SK-N-SH (cell line): Measurements from ENCODE around the gene TPM3. TPM values are rescaled to one million over a fixed set of nuclear protein-coding genes. Genes with fewer than 3 reads are reported as not detected.

Experiments used
- CTCF ChIA-PET: fragments of 300-600, 350-600 bp; formaldehyde crosslinking; extraction: SDS; loops from one replicate; lab custom pipeline; 2021; lab: Yijun Ruan, JAX
- POLR2A ChIA-PET: fragments of 350-600 bp; sonication (Branson Sonifier 250); formaldehyde crosslinking; extraction: SDS; loops from one replicate; lab custom pipeline; 2020; ENCODE audit warnings: antibody characterized with exemption, inconsistent platforms; lab: Yijun Ruan, JAX
- DNase-seq: peaks from one replicate; pipeline ENCODE4 v3.0.0; 2012
- H2AFZ ChIP-seq: fragments of 200-600 bp; sonication (generic); 2 replicates; pipeline ENCODE4 v1.8.1; 2016; ENCODE audit warnings: antibody characterized with exemption, mild to moderate bottlenecking, low read depth
- H3F3A ChIP-seq: fragments of 200-600 bp; sonication (generic); replicated peaks from 2 replicates; pipeline ENCODE3; 2016; ENCODE audit warnings: antibody characterized with exemption, mild to moderate bottlenecking; ENCODE audit not compliant: insufficient read depth
- H3K27ac ChIP-seq, 2 experiments: fragments of 200-500 bp in 1 of 2; fragments of 200-600 bp in 1 of 2; sonication (Bioruptor generic) in 1 of 2; sonication (generic), shearing (Covaris generic) in 1 of 2; 2 replicates each; pipeline versions ENCODE4 v1.5.1 to v1.6.1; 2014 to 2016; ENCODE audit warnings: low read depth in 2 of 2, inconsistent platforms in 1 of 2, low read length in 1 of 2, mild to moderate bottlenecking in 1 of 2, mixed read lengths in 1 of 2
- H3K27me3 ChIP-seq: fragments of 200-600 bp; sonication (generic), shearing (Covaris generic); 2 replicates; pipeline ENCODE4 v1.6.1; 2016; ENCODE audit warnings: mixed run types; ENCODE audit not compliant: insufficient read depth
- H3K36me3 ChIP-seq, 2 experiments: fragments of 200-500 bp in 1 of 2; fragments of 200-600 bp in 1 of 2; sonication (Bioruptor generic) in 1 of 2; sonication (generic) in 1 of 2; replicated peaks in 1 of 2; 2 replicates each; pipeline versions ENCODE3 to v1.5.1; 2014 to 2016; ENCODE audit warnings: low read length in 1 of 2, mild to moderate bottlenecking in 1 of 2; ENCODE audit not compliant: insufficient read depth in 2 of 2, control insufficient read depth in 1 of 2
- H3K4me1 ChIP-seq, 2 experiments: fragments of 200-500 bp in 1 of 2; fragments of 200-600 bp in 1 of 2; sonication (Bioruptor generic) in 1 of 2; sonication (generic), shearing (Covaris generic) in 1 of 2; 2 replicates each; pipeline versions ENCODE4 v1.5.1 to v1.6.1; 2014 to 2016; ENCODE audit warnings: low read depth in 1 of 2, low read length in 1 of 2, mixed run types in 1 of 2; ENCODE audit not compliant: insufficient read depth in 2 of 2, control insufficient read depth in 1 of 2
- H3K4me2 ChIP-seq: fragments of 200-600 bp; sonication (generic), shearing (Covaris generic); 2 replicates; pipeline ENCODE4 v1.6.1; 2017; ENCODE audit warnings: mixed run types
- H3K4me3 ChIP-seq, 2 experiments: fragments of 200-500 bp in 1 of 2; fragments of 200-600 bp in 1 of 2; sonication (Bioruptor generic) in 1 of 2; sonication (generic), shearing (Covaris generic) in 1 of 2; 2 replicates each; pipeline versions ENCODE4 v1.5.1 to v1.8.1; 2014 to 2016; ENCODE audit warnings: low read depth in 2 of 2, inconsistent platforms in 1 of 2, low read length in 1 of 2, mild to moderate bottlenecking in 1 of 2, mixed read lengths in 1 of 2, moderate library complexity in 1 of 2
- H3K79me2 ChIP-seq: fragments of 200-600 bp; sonication (generic); 2 replicates; pipeline ENCODE4 v1.8.1; 2017; ENCODE audit warnings: mild to moderate bottlenecking; ENCODE audit not compliant: insufficient read depth
- H3K9ac ChIP-seq: fragments of 200-600 bp; sonication (generic); 2 replicates; pipeline ENCODE4 v1.6.1; 2017; ENCODE audit warnings: mixed run types
- H3K9me2 ChIP-seq: fragments of 200-600 bp; sonication (generic); 2 replicates; pipeline ENCODE4 v1.6.1; 2017; ENCODE audit warnings: mixed run types
- H3K9me3 ChIP-seq: fragments of 200-600 bp; sonication (generic); 2 replicates; pipeline ENCODE4 v1.6.1; 2017; ENCODE audit warnings: mixed run types, mild to moderate bottlenecking, moderate library complexity
- H4K20me1 ChIP-seq: fragments of 200-600 bp; sonication (generic); 2 replicates; pipeline ENCODE4 v1.6.1; 2017; ENCODE audit warnings: mild to moderate bottlenecking, mixed run types; ENCODE audit not compliant: insufficient read depth
- ELF1 ChIP-seq: IDR thresholded peaks from 2 replicates; pipeline ENCODE4 v1.4.0; 2012
- EZH2phosphoT487 ChIP-seq: fragments of 200-600 bp; sonication (generic); IDR thresholded peaks from 2 replicates; pipeline ENCODE4 v1.6.1; 2017; ENCODE audit warnings: low read depth, mixed run types, mild to moderate bottlenecking, antibody characterized with exemption, moderate library complexity, borderline replicate concordance
- FOSL2 ChIP-seq: IDR thresholded peaks from 2 replicates; pipeline ENCODE4 v1.4.0; 2012; ENCODE audit warnings: low read depth, mild to moderate bottlenecking, moderate library complexity, borderline replicate concordance
- FOXJ3 ChIP-seq: sonication (generic); formaldehyde crosslinking; IDR thresholded peaks from 2 replicates; pipeline ENCODE4 v1.5.1; 2020; ENCODE audit warnings: mild to moderate bottlenecking, missing genetic modification reagents
- GABPA ChIP-seq: IDR thresholded peaks from 2 replicates; pipeline ENCODE4 v1.4.0; 2012; ENCODE audit warnings: low read depth, mild to moderate bottlenecking
- GATA2 ChIP-seq: sonication (generic); formaldehyde crosslinking; IDR thresholded peaks from 2 replicates; pipeline ENCODE4 v1.5.0; 2020; ENCODE audit warnings: mild to moderate bottlenecking, missing genetic modification reagents
- IRF3 ChIP-seq: fragments of 150-350 bp; IDR thresholded peaks from 2 replicates; pipeline ENCODE4 v1.6.1; 2016; ENCODE audit warnings: mild to moderate bottlenecking, low read depth, low read length
- MXI1 ChIP-seq: IDR thresholded peaks from 2 replicates; pipeline ENCODE4 v1.6.1; 2012; ENCODE audit warnings: mild to moderate bottlenecking, low read depth, low read length, improper control_type of control experiment
- NRF1 ChIP-seq: IDR thresholded peaks from 2 replicates; pipeline ENCODE4 v1.6.1; 2012; ENCODE audit warnings: low read depth, mild to moderate bottlenecking, low read length
- POLR2AphosphoS5 ChIP-seq: IDR thresholded peaks from 2 replicates; pipeline ENCODE4 v1.6.1; 2012; ENCODE audit warnings: low read depth, low read length
- RAD21 ChIP-seq: IDR thresholded peaks from 2 replicates; pipeline ENCODE4 v1.6.1; 2012; ENCODE audit warnings: mild to moderate bottlenecking, low read length
- RCOR1 ChIP-seq: fragments of 150-350 bp; IDR thresholded peaks from 2 replicates; pipeline ENCODE4 v1.6.1; 2017; ENCODE audit warnings: antibody characterized with exemption, low read length
- RFX5 ChIP-seq: IDR thresholded peaks from 2 replicates; pipeline ENCODE4 v1.6.1; 2012; ENCODE audit warnings: mild to moderate bottlenecking, improper control_type of control experiment, low read length
- SIN3A ChIP-seq: IDR thresholded peaks from 2 replicates; pipeline ENCODE4 v1.6.1; 2012; ENCODE audit warnings: low read depth, mild to moderate bottlenecking, low read length, moderate library complexity, borderline replicate concordance
- TEAD4 ChIP-seq: IDR thresholded peaks from 2 replicates; pipeline ENCODE4 v1.4.0; 2012; ENCODE audit warnings: mild to moderate bottlenecking, borderline replicate concordance; ENCODE audit not compliant: insufficient read depth
- USF1 ChIP-seq: IDR thresholded peaks from 2 replicates; pipeline ENCODE4 v1.4.0; 2012; ENCODE audit warnings: low read depth, borderline replicate concordance
- USF2 ChIP-seq: fragments of 150-350 bp; IDR thresholded peaks from 2 replicates; pipeline ENCODE4 v1.6.1; 2017; ENCODE audit warnings: antibody characterized with exemption, low read length, low read depth, borderline replicate concordance
- WGBS: methylation state at CpG from one replicate; pipeline ENCODE4 v1.1.6; 2017; ENCODE audit warnings: low lambda C conversion rate; 5-methylcytosine and 5-hydroxymethylcytosine counted together
- polyA plus RNA-seq, 3 experiments: library from polyadenylated mRNA; depleted of rRNA; stranded (reverse); fragments of >200 nt; gene quantifications; 2 replicates each; pipeline ENCODE4 v1.2.3, GENCODE V29; 2012

TPM3 gene
- polyA plus RNA-seq, 1 of the 3 experiments (the other 2 are of a cell fraction), result 324 TPM

- DNase-seq, result no peak
- POLR2A ChIA-PET, result interaction anchor here (0.5 to 1.0 kb wide), 2 partner anchors 177 to 191 kb away, joined by 5 to 6 read pairs; partner anchors contain the start of gene RPS27
- peaks cover 53% of the 10 kb centered on the region for H4K20me1 ChIP-seq
These were observed 10.0 kb downstream of the TPM3 start for GRCh38 chr1:154181944-154182343.

GRCh38 chr1:154179946-154180687 is 11.8 kb downstream of the TPM3 start:
- Histone ChIP-seq H3K4me1 (peaks cover 30 to 45% of the 10 kb centered on the region in 2 experiments; a peak in 3 of 4 replicates), H3K27ac (peak overlapping the region in 1 of 2 experiments; percentile 23; a peak in 1 of 4 replicates), H3K9me2 (no peaks in the 10 kb centered on the region), H3K4me3 (peak overlapping the region in 1 of 2 experiments; percentile 14; a peak in 1 of 4 replicates), H3K9ac (no peak overlapping the region; the same call in 1 of the 2 replicates), H3K4me2 (peak overlapping the region; percentile 60)
- POLR2A ChIA-PET, result interaction anchor here (1.0 kb wide), 1 partner anchor 24 kb away, joined by 3 read pairs; no protein-coding TSS in a partner anchor
- TF ChIP-seq RCOR1 (no peak), USF1 (no peak), FOXJ3 (CRISPR knock-in tag) (no peak), GATA2 (CRISPR knock-in tag) (no peak), RFX5 (no peak), IRF3 (no peak), TEAD4 (no peak), NRF1 (no peak), GABPA (no peak), FOSL2 (no peak), SIN3A (no peak), MXI1 (no peak)
- TF ChIP-seq, all 33 proteins: peak for 0
- WGBS, result 73% methylated on average over 3 of the region's 3 CpGs
- Histone ChIP-seq H4K20me1 (peaks cover 71% of the 10 kb centered on the region), H3K79me2 (peaks cover 80% of the 10 kb centered on the region), H2AFZ (no peak overlapping the region), H3F3A (peaks cover 9% of the 10 kb centered on the region), H3K27me3 (no peaks in the 10 kb centered on the region), H3K9me3 (no peaks in the 10 kb centered on the region), H3K36me3 (peaks cover 28 to 40% of the 10 kb centered on the region in 2 experiments)
- CTCF ChIA-PET, result interaction anchor here (1.2 kb wide), 1 partner anchor 19 kb away, joined by 4 read pairs; no protein-coding TSS in a partner anchor
- no peak for DNase-seq

More at GRCh38 chr1:154181944-154182343, 10.0 kb downstream of the TPM3 start:
- Histone ChIP-seq H3K36me3 (peaks cover 18 to 24% of the 10 kb centered on the region in 2 experiments), H3K9ac (peak overlapping the region; percentile 90), H3K9me3 (no peaks in the 10 kb centered on the region), H3K4me3 (peak overlapping the region; percentile 92 to 98), H2AFZ (no peak overlapping the region), H3K27me3 (no peaks in the 10 kb centered on the region), H3K4me2 (peak overlapping the region; percentile 90), H3K79me2 (peaks cover 61% of the 10 kb centered on the region), H3K4me1 (peaks cover 30 to 45% of the 10 kb centered on the region in 2 experiments; a peak in 3 of 4 replicates), H3K9me2 (no peaks in the 10 kb centered on the region), H3F3A (peaks cover 18% of the 10 kb centered on the region), H3K27ac (peak overlapping the region; percentile 86 to 93; a peak in 3 of 4 replicates)
- CTCF ChIA-PET, result interaction anchor here (0.8 to 2.1 kb wide), 3 partner anchors 17 to 37 kb away, joined by 3 to 9 read pairs (median 4); no protein-coding TSS in a partner anchor
- 2% methylated on average over 6 of the region's 6 CpGs for WGBS
- no peak for TF ChIP-seq RAD21
- TF ChIP-seq POLR2AphosphoS5, result no peak
- TF ChIP-seq IRF3, result no peak
- no peak for TF ChIP-seq EZH2phosphoT487
- no peak for TF ChIP-seq ELF1
- no peak for TF ChIP-seq USF2
